Fibroblast of the aortic adventitia (primary cell): ENCODE data around the gene POU6F2. TPM values are rescaled to one million over a fixed set of nuclear protein-coding genes. Genes with fewer than 3 reads are reported as not detected.
"Not testable (repeated sequence)": the region's sequence is repeated elsewhere in the genome, so short reads cannot be mapped to it uniquely, and the experiment has no call there.

Experiments
- DNase-seq: peaks from one replicate; pipeline ENCODE4 v3.0.0-alpha.2; 2010; ENCODE audit warnings: low read depth
- H3K4me3 ChIP-seq: 2 replicates; pipeline ENCODE4 v1.5.1; 2011; ENCODE audit warnings: low read depth, mild to moderate bottlenecking, control low read depth, low read length, moderate library complexity
- CTCF ChIP-seq: IDR thresholded peaks from 2 replicates; pipeline ENCODE4 v1.5.1; 2011; ENCODE audit warnings: mild to moderate bottlenecking, low read length, control low read depth, inconsistent platforms; ENCODE audit not compliant: insufficient read depth
- total RNA-seq: library from RNA; depleted of rRNA; stranded (reverse); fragments of >200 nt; gene quantifications from 2 replicates; pipeline ENCODE4 v1.2.3, GENCODE V29; 2012; ENCODE audit warnings: low replicate concordance

The POU6F2 gene
- total RNA-seq, 1 donor: not detected

- DNase-seq: no peak
- TF ChIP-seq CTCF: no peak
- H3K4me3 ChIP-seq: no peak overlapping the region
These were observed 396.8 kb downstream of the POU6F2 start for GRCh38 chr7:39374436-39375040.

GRCh38 chr7:39375047-39375873 lies 397.6 kb downstream of the POU6F2 start:
- DNase-seq: no peak
- H3K4me3 ChIP-seq: no peak overlapping the region
- TF ChIP-seq CTCF: no peak

GRCh38 chr7:39375874-39376190 lies 398.1 kb downstream of the POU6F2 start:
- TF ChIP-seq CTCF: no peak
- DNase-seq: no peak
- no peak overlapping the region for H3K4me3 ChIP-seq

- DNase-seq, H3K4me3 ChIP-seq: not testable (repeated sequence)
These were observed 399.2 kb downstream of the POU6F2 start for GRCh38 chr7:39376881-39377280.

- no peak for DNase-seq
- H3K4me3 ChIP-seq: no peak overlapping the region
- TF ChIP-seq CTCF: no peak
These were observed 401.7 kb downstream of the POU6F2 start for GRCh38 chr7:39379416-39379815.

GRCh38 chr7:39383136-39383535 lies 405.4 kb downstream of the POU6F2 start:
- no peak for TF ChIP-seq CTCF
- H3K4me3 ChIP-seq: no peak overlapping the region
- DNase-seq: peak; percentile 8

GRCh38 chr7:39384386-39384785 lies 406.7 kb downstream of the POU6F2 start:
- TF ChIP-seq CTCF: no peak
- no peak for DNase-seq
- H3K4me3 ChIP-seq: no peak overlapping the region
